Muscle of back (tissue), 11 donors: ENCODE data around the gene CACNA1G. TPM values are rescaled to one million over a fixed set of nuclear protein-coding genes. Genes with fewer than 3 reads are reported as not detected.
A peak's percentile ranks its signal among the peaks of the same experiment; 100 is the strongest.

Source experiments
- DNase-seq, 3 donors: peaks; one replicate each; pipeline versions ENCODE4 v3.0.0 to v3.0.0-alpha.2; 2013
- polyA plus RNA-seq, 10 donors: library from polyadenylated mRNA; unstranded; fragments of 120-200 nt; gene quantifications; one replicate each; pipeline ENCODE4 v1.2.1, GENCODE V29; 2013; ENCODE audit not compliant: insufficient read length in 10 of 10

CACNA1G gene
- polyA plus RNA-seq, 10 donors: 6.4 to 15.2 (median 7.7) TPM

GRCh38 chr17:50631195-50631907 is 70.8 kb downstream of the CACNA1G start:
- DNase-seq: no peak

DNA sequence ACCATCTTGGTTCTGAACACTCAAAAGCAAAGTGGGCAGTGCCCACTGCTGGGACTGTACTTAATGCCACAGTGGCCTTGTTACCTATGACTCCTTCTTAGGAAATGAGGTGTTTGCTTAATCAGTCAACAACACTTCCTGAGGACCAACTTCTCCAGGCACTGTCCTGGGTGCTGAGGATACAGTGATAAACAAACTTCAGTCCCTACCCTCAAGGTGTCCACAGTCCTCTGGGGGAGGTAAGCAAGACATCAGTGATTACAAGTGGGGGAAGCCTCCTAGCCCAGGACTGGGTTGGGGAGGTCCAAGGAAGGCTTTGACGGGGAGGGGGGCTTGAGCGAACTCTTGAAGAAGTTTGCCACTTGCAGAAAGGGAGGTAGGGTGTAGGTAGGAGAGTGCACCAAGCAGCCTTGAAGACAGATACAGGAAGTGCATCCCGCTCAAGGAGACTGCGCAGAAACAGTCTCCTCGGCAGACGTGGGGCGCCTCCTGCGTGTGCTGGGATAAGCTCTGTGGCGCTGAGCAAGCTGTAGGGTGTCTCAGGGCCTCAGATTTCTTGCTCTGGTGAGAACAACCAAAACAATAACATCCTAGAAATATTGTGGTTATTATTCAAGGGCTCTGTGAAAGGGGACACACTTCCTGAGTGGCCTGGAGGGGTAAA is 71.5 kb downstream of the CACNA1G start:
- DNase-seq: no peak

DNA sequence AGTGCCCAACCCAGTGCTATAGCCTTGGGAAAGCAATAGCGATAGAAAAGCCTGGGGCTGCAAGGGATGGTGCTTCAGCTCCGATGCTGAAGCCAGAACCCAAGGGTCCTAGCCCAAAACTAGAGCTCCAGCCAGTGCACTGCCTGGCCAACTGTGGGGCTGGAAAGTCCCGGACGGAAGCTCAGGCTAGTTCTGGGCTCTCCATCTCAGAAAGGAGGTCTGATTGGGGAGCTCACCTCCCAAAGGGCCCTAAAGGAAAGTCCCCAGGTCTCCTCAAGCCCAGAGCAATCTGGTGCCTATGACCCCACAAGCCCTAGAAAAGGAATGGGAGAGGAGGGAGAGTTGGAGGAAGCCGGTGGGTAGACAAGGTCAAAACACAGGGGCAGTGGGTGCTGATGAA is 72.1 kb downstream of the CACNA1G start:
- no peak for DNase-seq

- DNase-seq: no peak
Observed at GRCh38 chr17:50633683-50634082, 73.2 kb downstream of the CACNA1G start.

- no peak for DNase-seq
Observed at GRCh38 chr17:50634224-50634914, 73.9 kb downstream of the CACNA1G start, which contains the start of gene ABCC3. ABCC3 (plus strand) TSS chr17:50634881; CDS start chr17:50634937, 56 bp downstream.

GRCh38 chr17:50634915-50635731 is 74.6 kb downstream of the CACNA1G start:
- DNase-seq: no peak

DNA sequence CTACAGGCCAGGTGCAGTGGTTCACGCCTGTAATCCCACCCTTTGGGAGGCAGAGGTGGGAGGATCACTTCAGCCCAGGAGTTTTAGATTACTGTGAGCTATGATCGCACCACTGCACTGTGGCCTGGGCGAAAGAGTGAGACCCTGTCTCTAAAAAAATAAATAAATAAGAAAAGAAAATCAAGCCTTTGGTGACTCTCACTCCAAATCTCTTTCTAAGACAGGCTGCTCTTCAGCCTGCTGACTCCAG is 75.1 kb downstream of the CACNA1G start:
- DNase-seq: no peak

DNA sequence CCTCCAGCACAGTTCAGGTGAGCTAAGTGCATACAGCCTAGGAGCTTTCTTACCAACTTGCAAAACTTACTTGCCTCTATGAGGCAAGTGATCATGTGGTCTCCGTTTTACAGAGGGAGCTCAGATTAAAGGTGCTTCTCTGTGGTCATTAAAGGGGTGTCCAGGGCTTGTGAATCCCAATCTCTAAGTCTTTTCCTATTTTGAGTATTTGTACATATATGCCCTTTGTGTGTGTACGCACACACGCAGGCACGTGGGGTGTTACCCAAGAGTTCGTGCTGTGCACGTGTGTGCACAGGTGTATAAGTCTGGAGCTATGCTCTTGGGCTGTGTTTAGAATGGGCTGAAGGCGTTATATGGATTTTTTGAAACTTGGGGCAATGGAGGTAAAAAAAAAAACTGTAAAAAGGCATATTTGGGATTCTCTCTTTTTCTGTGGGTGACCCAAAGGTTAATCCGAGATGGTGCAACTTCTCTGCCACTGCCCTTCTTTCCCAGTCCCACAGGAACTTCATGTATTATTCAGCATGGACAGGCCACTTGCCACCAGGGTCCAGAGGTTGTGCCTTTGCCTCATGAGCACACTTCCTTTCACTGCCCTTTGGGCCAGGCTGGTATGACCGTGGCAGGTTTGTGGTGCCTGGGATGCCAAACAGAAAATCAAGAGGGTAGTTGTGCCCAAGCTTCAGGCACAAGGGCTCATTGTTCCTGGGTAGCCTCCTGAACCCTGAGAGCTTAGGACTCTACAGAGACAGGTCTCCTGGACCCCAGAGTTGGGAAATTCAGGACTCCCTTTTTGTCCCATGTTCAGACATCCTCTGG is 75.7 kb downstream of the CACNA1G start:
- DNase-seq: no peak

- DNase-seq: no peak
Observed at GRCh38 chr17:50636804-50637195, 76.3 kb downstream of the CACNA1G start.

DNA sequence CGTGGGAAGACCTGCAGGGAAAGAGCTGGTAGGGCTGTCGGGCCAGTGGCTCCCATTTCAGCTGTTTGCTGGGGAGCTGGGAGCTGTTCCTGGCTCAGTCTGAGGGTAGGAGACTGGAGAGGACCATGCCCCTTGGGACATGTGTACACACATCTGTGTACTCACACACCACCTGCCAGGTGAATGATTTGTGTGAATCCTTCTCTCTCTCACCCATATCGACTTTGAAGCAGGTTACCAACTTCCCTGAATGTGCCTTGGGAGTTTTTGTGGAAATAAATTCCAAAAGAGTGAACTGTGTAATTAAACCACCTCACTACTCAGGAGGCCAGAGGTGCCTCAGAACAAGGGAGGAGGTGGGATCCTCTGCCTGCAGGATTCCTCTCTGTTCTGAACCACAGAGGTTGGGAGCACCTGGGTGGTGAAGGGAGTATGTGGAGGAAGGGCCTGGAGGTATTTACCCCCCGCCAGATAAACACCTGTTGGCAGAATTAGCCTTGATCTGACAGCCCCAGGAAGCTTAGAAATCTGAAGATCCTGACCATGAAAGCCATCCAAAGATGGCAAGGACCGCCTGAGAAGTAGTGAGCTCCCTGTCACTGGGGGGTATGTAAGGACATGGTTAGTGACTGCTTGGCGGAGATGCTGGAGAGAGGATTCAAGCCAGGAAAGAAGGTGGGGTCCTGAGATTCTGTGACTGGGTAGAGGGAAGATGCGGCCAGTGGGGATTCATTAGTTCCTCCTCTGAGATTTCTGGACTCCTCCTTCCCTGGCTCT is 77.5 kb downstream of the CACNA1G start:
- DNase-seq: no peak

- DNase-seq: peak in 1 of 3 donors; percentile 33
Observed at GRCh38 chr17:50638606-50638965, 78.1 kb downstream of the CACNA1G start.

DNA sequence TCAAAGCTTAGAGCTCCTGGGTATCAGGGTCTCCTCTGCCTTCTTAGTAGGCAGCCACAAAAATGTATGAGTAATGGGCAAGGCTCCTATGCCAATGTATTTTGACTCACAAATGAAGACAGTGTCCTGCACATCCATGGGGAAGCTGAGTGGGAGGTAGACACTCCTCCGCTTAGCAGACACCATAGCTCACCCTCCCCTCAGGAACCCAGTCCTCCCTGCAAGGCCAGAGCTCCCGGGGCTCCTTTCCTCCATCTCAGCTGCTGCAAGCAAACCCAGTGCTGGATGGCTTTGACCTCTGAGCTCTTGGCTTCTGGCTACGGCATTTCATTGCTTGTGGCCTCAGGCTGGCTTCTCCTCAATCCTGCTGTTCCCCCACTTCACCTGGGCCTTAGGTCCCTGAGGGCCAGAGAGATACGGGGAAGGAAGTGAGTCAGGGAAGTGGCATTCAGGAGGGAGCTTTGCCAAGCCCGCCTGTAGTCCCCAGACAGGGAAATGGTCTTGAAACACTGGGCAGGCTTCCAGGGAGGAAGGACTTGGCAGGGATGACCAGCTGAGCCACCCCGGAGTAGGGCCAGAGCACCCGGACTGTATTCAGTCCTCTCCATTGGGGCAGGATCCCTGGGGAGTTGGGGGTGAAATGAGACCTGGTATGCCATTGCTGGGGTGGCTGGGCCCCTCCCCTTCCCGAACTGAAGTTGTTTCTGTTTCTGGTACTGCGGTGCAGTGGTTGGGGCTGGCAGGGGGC is 78.6 kb downstream of the CACNA1G start:
- peak; percentile 44 to 96 (median 62) for DNase-seq

DNA sequence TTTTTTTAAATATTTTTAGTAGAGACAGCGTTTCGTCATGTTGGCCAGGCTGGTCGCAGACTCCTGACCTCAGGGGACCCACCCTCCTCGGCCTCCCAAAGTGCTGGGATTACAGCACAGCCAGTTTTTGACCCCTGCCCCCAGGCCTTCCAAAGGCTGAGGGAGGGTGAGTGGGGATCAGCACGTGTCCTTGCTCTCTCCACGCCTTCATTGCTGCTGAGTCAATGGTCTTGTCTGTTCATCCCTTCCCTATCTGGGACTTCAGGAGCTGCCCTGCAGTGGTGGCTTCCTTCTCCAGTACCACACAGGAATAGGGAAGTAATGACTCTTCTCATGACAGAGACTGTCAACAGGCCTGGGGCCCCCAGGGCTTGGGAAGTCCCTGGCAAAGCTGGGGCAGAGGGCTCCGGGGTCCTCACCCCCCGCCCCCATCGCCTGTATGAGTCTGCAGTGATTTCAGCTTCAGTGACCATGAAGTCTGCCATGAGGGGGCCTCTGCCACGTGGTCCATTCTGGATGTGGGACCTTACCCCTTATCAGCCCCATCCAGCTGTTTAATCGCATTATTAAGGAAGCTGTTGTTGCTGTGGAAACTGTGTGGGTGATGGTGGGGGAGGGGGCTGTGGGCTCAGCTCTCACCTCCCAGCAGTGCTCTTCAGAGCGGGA is 80.3 kb downstream of the CACNA1G start:
- DNase-seq: no peak

DNA sequence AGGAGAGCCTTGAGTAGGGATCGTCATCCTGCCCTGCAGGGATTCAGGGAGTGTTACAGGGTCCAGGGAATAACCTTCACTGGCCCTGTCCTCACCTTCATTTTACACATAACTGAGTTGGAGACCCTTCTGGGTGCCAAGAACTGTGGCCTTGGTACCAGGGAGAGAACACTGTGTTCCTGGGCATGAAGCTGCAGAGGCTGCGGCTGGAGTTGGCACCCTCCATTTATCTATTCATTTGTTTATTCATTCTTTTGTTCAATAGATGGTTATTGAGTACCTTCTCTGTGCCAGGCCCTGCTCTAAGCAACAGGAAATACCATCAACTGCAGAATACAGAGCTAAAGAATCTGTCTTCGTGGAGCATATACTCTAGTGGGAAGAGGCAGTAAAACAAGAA is 80.8 kb downstream of the CACNA1G start:
- no peak for DNase-seq

- DNase-seq: no peak
Observed at GRCh38 chr17:50642071-50642721, 81.7 kb downstream of the CACNA1G start.

GRCh38 chr17:50642722-50643656 is 82.5 kb downstream of the CACNA1G start:
- DNase-seq: no peak
